Cardiac muscle cell (in vitro differentiated cells and primary cell): ENCODE measurements around the gene DOCK8. TPM values are rescaled to one million over a fixed set of nuclear protein-coding genes. Genes with fewer than 3 reads are reported as not detected.

Experiments used
- DNase-seq, 2 donors: peaks; one replicate each; pipeline versions ENCODE4 v3.0.0 to v3.0.0-alpha.2; 2010 to 2017; ENCODE audit warnings: low read depth in 1 of 2, low spot score in 1 of 2
- H3K27ac ChIP-seq: fragments of 200-600 bp; sonication (generic); 2 replicates; pipeline ENCODE4 v1.5.1; 2016
- H3K27me3 ChIP-seq: fragments of 200-600 bp; sonication (generic); 2 replicates; pipeline ENCODE4 v1.6.0; 2016; ENCODE audit warnings: control low read depth
- H3K36me3 ChIP-seq: fragments of 200-600 bp; sonication (generic); 2 replicates; pipeline ENCODE4 v1.5.1; 2016; ENCODE audit warnings: control low read depth
- H3K4me1 ChIP-seq: fragments of 200-600 bp; sonication (generic); 2 replicates; pipeline ENCODE4 v1.8.1; 2017; ENCODE audit warnings: low read depth, mild to moderate bottlenecking, mixed run types
- H3K4me3 ChIP-seq: fragments of 200-600 bp; sonication (generic); 2 replicates; pipeline ENCODE4 v1.5.1; 2016; ENCODE audit warnings: mild to moderate bottlenecking
- H3K9me3 ChIP-seq: fragments of 200-600 bp; sonication (generic); 2 replicates; pipeline ENCODE4 v1.5.1; 2017; ENCODE audit warnings: low read depth, mild to moderate bottlenecking, control low read depth
- CTCF ChIP-seq: IDR thresholded peaks from 2 replicates; pipeline ENCODE4 v1.5.1; 2012; ENCODE audit warnings: low read depth, mild to moderate bottlenecking, low read length
- polyA plus RNA-seq: library from polyadenylated mRNA; unstranded; fragments of >200 nt; fragmentation: Nextera tagmentation; extraction: Ambion mirVana; gene quantifications from 2 replicates; pipeline ENCODE4 v1.2.1, GENCODE V29; 2016
- total RNA-seq: library from RNA; depleted of rRNA; stranded (reverse); fragments of >200 nt; gene quantifications from 2 replicates; pipeline ENCODE4 v1.2.3, GENCODE V29; 2016

Gene DOCK8
- total and polyA plus RNA-seq, 2 experiments from 2014 or later: 2.0 TPM; not detected in 1

- Histone ChIP-seq H3K4me1 (no peaks in the 10 kb centered on the region), H3K27me3 (no peaks in the 10 kb centered on the region), H3K9me3 (no peaks in the 10 kb centered on the region), H3K27ac (no peak overlapping the region), H3K36me3 (no peaks in the 10 kb centered on the region), H3K4me3 (no peak overlapping the region)
- TF ChIP-seq CTCF: no peak
- DNase-seq: no peak
Measured at GRCh38 chr9:331197-331596, 116.5 kb downstream of the DOCK8 start.

GRCh38 chr9:335373-335772, 120.7 kb downstream of the DOCK8 start:
- H3K4me3 ChIP-seq: no peak overlapping the region
- no peak for DNase-seq
- H3K9me3 ChIP-seq: no peaks in the 10 kb centered on the region
- TF ChIP-seq CTCF: no peak
- H3K27ac ChIP-seq: no peak overlapping the region
- no peaks in the 10 kb centered on the region for H3K4me1 ChIP-seq
- no peaks in the 10 kb centered on the region for H3K36me3 ChIP-seq
- H3K27me3 ChIP-seq: no peaks in the 10 kb centered on the region

GRCh38 chr9:336039-336438, 121.4 kb downstream of the DOCK8 start:
- Histone ChIP-seq H3K36me3 (no peaks in the 10 kb centered on the region), H3K4me3 (no peak overlapping the region)
- TF ChIP-seq CTCF: no peak

GRCh38 chr9:338602-339001, 123.9 kb downstream of the DOCK8 start:
- no peaks in the 10 kb centered on the region for H3K4me1 ChIP-seq
- H3K9me3 ChIP-seq: no peaks in the 10 kb centered on the region
- no peak for TF ChIP-seq CTCF
- H3K27ac ChIP-seq: no peak overlapping the region
- no peak overlapping the region for H3K4me3 ChIP-seq
- no peak for DNase-seq
- H3K36me3 ChIP-seq: no peaks in the 10 kb centered on the region
- peaks cover 5% of the 10 kb centered on the region for H3K27me3 ChIP-seq

More at GRCh38 chr9:336039-336438, 121.4 kb downstream of the DOCK8 start:
- Histone ChIP-seq H3K9me3 (no peaks in the 10 kb centered on the region), H3K27me3 (peaks cover 5% of the 10 kb centered on the region), H3K4me1 (no peaks in the 10 kb centered on the region), H3K27ac (no peak overlapping the region)
- no peak for DNase-seq

GRCh38 chr9:341634-342421, 127.2 kb downstream of the DOCK8 start:
- Histone ChIP-seq H3K4me1 (no peaks in the 10 kb centered on the region), H3K9me3 (no peaks in the 10 kb centered on the region), H3K27ac (no peak overlapping the region), H3K4me3 (no peak overlapping the region), H3K36me3 (no peaks in the 10 kb centered on the region), H3K27me3 (peaks cover 8% of the 10 kb centered on the region)
- DNase-seq: no peak
- no peak for TF ChIP-seq CTCF
